ENCODE measurements around the gene POP7. TPM values are rescaled to one million over a fixed set of nuclear protein-coding genes. Genes with fewer than 3 reads are reported as not detected.
"Not testable (repeated sequence)": the region's sequence is repeated elsewhere in the genome, so short reads cannot be mapped to it uniquely, and the experiment has no call there.

Gene POP7
- total RNA-seq = 30.1 and 39.2 TPM in 2 replicates
- polyA plus RNA-seq = 48.7 and 59.2 TPM in 2 replicates

DNA sequence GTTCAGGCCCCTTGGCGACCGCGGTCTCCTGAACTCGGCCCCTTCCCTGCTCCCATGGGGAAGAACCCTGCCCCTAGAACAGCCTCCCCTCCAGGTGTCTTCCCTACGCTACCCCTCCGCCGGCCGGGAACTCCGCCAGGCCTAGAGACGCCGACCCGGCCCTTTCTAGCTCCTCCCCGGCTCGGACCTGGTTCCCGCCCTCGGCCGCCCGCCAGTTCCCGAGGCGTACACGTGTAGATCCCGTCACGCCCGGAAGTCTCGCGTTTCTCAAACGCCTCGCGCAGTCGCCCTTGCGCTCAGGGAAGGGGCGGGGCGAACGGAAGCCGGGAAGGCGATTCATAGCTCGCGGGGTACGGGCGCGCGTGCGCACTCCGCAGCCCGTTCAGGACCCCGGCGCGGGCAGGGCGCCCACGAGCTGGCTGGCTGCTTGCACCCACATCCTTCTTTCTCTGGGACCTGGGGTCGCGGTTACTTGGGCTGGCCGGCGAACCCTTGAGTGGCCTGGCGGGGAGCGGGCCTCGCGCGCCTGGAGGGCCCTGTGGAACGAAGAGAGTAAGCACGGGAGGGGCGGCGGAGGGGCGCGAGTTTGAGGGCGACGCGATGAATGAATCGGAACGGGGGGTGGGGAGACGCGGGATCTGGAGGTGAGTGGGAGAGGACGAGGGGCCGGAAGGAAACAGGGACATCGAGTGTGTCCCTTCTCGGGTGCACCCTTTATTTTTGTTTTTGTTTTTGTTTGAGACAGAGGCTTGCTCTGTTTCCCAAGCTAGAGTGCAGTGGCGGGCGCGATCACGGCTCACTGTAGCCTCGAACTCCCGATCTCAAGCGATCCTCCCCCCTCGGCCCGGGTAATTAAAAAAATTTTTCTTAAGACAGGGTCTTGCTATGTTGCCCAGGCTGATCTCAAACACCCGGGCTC, at the start of gene POP7:
POP7 (plus strand) TSS at position 369 of the 919 bp plus-strand sequence. CDS start 710 bp downstream, outside the sequence.
- WGBS (ENCODE audit: low lambda C conversion rate, missing lambda C conversion rate) = 1% methylated on average over 63 of the region's 86 CpGs
- H3K4me1 ChIP-seq (ENCODE audit: insufficient read depth) = peaks cover 12% of the 10 kb centered on the region
- no peaks in the 10 kb centered on the region for H3K9me2 ChIP-seq (replicated peaks; ENCODE audit: insufficient read depth)
- H3K36me3 ChIP-seq (replicated peaks; ENCODE audit: insufficient read depth, low read depth) = no peaks in the 10 kb centered on the region
- H4K20me1 ChIP-seq (ENCODE audit: insufficient read depth, poor library complexity, severe bottlenecking) = no peaks in the 10 kb centered on the region
- TF ChIP-seq EZH2phosphoT487 (IDR thresholded peaks at IDR 0.05; ENCODE audit: low read depth, severe bottlenecking, unreplicated experiment) (no peak), EZH2 (IDR thresholded peaks at IDR 0.05; ENCODE audit: borderline replicate concordance) (no peak)
- TF ChIP-seq, protein P1, sequence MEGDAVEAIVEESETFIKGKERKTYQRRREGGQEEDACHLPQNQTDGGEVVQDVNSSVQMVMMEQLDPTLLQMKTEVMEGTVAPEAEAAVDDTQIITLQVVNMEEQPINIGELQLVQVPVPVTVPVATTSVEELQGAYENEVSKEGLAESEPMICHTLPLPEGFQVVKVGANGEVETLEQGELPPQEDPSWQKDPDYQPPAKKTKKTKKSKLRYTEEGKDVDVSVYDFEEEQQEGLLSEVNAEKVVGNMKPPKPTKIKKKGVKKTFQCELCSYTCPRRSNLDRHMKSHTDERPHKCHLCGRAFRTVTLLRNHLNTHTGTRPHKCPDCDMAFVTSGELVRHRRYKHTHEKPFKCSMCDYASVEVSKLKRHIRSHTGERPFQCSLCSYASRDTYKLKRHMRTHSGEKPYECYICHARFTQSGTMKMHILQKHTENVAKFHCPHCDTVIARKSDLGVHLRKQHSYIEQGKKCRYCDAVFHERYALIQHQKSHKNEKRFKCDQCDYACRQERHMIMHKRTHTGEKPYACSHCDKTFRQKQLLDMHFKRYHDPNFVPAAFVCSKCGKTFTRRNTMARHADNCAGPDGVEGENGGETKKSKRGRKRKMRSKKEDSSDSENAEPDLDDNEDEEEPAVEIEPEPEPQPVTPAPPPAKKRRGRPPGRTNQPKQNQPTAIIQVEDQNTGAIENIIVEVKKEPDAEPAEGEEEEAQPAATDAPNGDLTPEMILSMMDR (IDR thresholded peaks at IDR 0.05; ENCODE audit: poor library complexity) = no peak
- DNase-seq (ENCODE audit: low spot score) = peak; percentile 100
- peak within 1 kb of the TSS; percentile 95 for H3K4me2 ChIP-seq
- peak within 1 kb of the TSS; percentile 84 for H2AFZ ChIP-seq
- H3K4me3 ChIP-seq = peak within 1 kb of the TSS; percentile 73
- no peaks in the 10 kb centered on the region for H3K27me3 ChIP-seq
- peak within 1 kb of the TSS; percentile 94 for H3K27ac ChIP-seq
- peaks cover 17% of the 10 kb centered on the region for H3K79me2 ChIP-seq
- no peaks in the 10 kb centered on the region for H3K9me3 ChIP-seq (ENCODE audit: low read depth)

DNA sequence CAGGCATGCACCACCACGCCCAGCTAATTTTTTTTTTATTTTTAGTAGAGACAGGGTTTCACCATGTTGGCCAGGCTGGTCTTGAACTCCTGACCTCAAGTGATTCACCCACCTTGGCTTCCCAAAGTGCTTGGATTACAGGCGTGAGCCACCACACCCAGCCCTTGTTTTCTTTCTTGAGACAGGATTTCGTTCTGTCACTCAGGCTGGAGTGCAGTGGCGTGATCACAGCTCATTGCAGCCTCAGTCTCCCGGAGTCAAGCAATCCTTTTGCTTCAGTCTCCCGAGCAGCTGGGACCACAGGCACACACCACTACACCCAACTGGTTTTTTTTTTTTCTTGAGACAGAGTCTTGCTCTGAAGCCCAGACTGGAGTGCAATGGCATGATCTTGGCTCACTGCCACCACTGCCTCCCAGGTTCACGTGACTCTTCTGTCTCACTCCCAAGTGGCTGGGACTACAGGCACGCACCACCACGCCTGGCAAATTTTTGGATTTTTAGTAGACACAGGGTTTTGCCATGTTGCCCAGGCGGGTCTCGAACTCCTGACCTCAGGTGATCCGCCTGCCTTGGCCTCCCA, 43.6 kb upstream of the POP7 start:
- not testable (repeated sequence) for DNase-seq (ENCODE audit: low spot score); H3K4me2 ChIP-seq; H3K4me1 ChIP-seq (ENCODE audit: insufficient read depth); H3K27me3 ChIP-seq; H3K79me2 ChIP-seq; H3K9me2 ChIP-seq (replicated peaks; ENCODE audit: insufficient read depth); H3K36me3 ChIP-seq (replicated peaks; ENCODE audit: insufficient read depth, low read depth); H3K27ac ChIP-seq; H4K20me1 ChIP-seq (ENCODE audit: insufficient read depth, poor library complexity, severe bottlenecking); H3K9me3 ChIP-seq (ENCODE audit: low read depth); H3K4me3 ChIP-seq; H2AFZ ChIP-seq
- 81% methylated on average over 12 of the region's 12 CpGs for WGBS (ENCODE audit: low lambda C conversion rate, missing lambda C conversion rate)

DNA sequence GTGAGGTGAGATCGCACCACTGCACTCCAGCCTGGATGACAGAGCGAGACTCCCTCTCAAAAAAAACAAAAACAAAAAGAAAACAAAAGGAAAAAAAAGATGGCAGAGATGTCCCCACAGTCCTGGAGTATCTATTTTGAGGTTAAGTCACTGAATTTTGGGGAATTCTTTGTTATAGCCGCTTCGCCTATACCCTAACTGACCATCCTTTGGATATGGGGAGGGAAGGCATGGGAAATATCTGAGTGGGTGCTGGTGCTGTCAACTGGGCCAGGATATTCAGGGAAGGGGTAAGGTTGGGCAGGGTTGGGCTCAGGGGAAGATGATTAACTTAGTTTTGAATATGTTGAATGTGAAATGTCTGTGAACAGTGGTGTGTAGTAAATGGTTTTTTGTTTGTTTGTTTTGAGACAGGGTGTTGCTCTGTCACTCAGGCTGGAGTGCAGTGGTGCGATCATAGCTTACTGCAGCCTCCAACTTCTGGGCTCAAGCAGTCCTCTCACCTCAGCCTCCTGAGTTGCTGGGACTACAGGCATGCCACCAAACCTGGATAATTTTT, 40.7 kb upstream of the POP7 start:
- Histone ChIP-seq H3K4me1 (ENCODE audit: insufficient read depth) (no peaks in the 10 kb centered on the region), H3K4me2 (no peak overlapping the region), H3K9me2 (replicated peaks; ENCODE audit: insufficient read depth) (no peaks in the 10 kb centered on the region), H2AFZ (no peak overlapping the region), H4K20me1 (ENCODE audit: insufficient read depth, poor library complexity, severe bottlenecking) (no peaks in the 10 kb centered on the region), H3K9me3 (ENCODE audit: low read depth) (no peaks in the 10 kb centered on the region), H3K4me3 (no peak overlapping the region), H3K27me3 (no peaks in the 10 kb centered on the region), H3K36me3 (replicated peaks; ENCODE audit: insufficient read depth, low read depth) (no peaks in the 10 kb centered on the region), H3K79me2 (no peaks in the 10 kb centered on the region), H3K27ac (no peak overlapping the region)
- WGBS (ENCODE audit: low lambda C conversion rate, missing lambda C conversion rate) = 96% methylated on average over 5 of the region's 5 CpGs
- DNase-seq (ENCODE audit: low spot score) = no peak
- TF ChIP-seq EZH2 (IDR thresholded peaks at IDR 0.05; ENCODE audit: borderline replicate concordance) = no peak
- TF ChIP-seq EZH2phosphoT487 (IDR thresholded peaks at IDR 0.05; ENCODE audit: low read depth, severe bottlenecking, unreplicated experiment) = no peak
- TF ChIP-seq, protein P1 (IDR thresholded peaks at IDR 0.05; ENCODE audit: poor library complexity) = no peak

Data from hepatocyte (in vitro differentiated cells).